HepG2 (cell line): ENCODE measurements around the gene POMGNT2. TPM values are rescaled to one million over a fixed set of nuclear protein-coding genes. Genes with fewer than 3 reads are reported as not detected.

ENCODE experiments used
- ATAC-seq: fragments of 200-7000 bp; cut with Tn5 transposase; 3 replicates; pipeline ENCODE4 v1.9.1; 2020; ENCODE audit warnings: mild to moderate bottlenecking, moderate library complexity
- BruUV-seq: library from RNA; stranded (reverse); fragments of 400-500 nt; replicated peaks from 2 replicates; lab custom pipeline; 2021; lab: Mats Ljungman, UMichigan
- CTCF ChIA-PET: fragments of 300-600 bp; formaldehyde crosslinking; extraction: SDS; loops from one replicate; lab custom pipeline; 2021; ENCODE audit warnings: low total read pairs, inconsistent platforms, low intra/inter-chr PET ratio; lab: Yijun Ruan, JAX
- POLR2A ChIA-PET: fragments of 350-600 bp; sonication (Branson Sonifier 250); formaldehyde crosslinking; loops from one replicate; lab custom pipeline; 2020; ENCODE audit warnings: antibody characterized with exemption, inconsistent platforms; lab: Yijun Ruan, JAX
- DNase-seq: peaks from one replicate; pipeline ENCODE4 v3.0.0-alpha.2; 2015; ENCODE audit warnings: low spot score
- FAIRE-seq: peaks from 3 replicates; lab custom pipeline; 2011; peaks lifted over from hg19 to GRCh38; lab: Jason Lieb, UNC
- H2AFZ ChIP-seq: one replicate; pipeline ENCODE4 v1.6.1; 2011; ENCODE audit warnings: low read length, inconsistent platforms
- H3K27ac ChIP-seq: fragments of 300-600 bp; 3 replicates; pipeline ENCODE4 v1.8.0; 2011; ENCODE audit warnings: mixed run types, mild to moderate bottlenecking, mixed read lengths, low read length, inconsistent platforms; ENCODE audit not compliant: insufficient read depth; ENCODE audit errors: extremely low read length
- H3K27me3 ChIP-seq, 2 experiments: fragments of 200-600 bp in 1 of 2; 2 replicates in 1 of 2; 3 replicates in 1 of 2; pipeline versions ENCODE4 v1.6.0 to v1.8.0; 2011; ENCODE audit warnings: low read length in 2 of 2, mild to moderate bottlenecking in 2 of 2, moderate library complexity in 2 of 2, inconsistent platforms in 1 of 2; ENCODE audit not compliant: insufficient read depth in 2 of 2, control insufficient read depth in 1 of 2
- H3K36me3 ChIP-seq, 2 experiments: fragments of 200-600 bp in 1 of 2; replicated peaks in 1 of 2; 2 replicates in 1 of 2; 3 replicates in 1 of 2; pipeline versions ENCODE4 v1.5.1 to v1.8.0; 2011; ENCODE audit warnings: low read length in 2 of 2, inconsistent platforms in 1 of 2; ENCODE audit not compliant: insufficient read depth in 2 of 2, control insufficient read depth in 1 of 2
- H3K4me1 ChIP-seq: 2 replicates; pipeline ENCODE4 v1.5.1; 2012; ENCODE audit warnings: low read length, inconsistent platforms; ENCODE audit not compliant: insufficient read depth
- H3K4me2 ChIP-seq: 2 replicates; pipeline ENCODE4 v1.6.0; 2011; ENCODE audit warnings: low read depth, low read length, inconsistent platforms
- H3K4me3 ChIP-seq, 3 experiments: fragments of 200-600 bp in 1 of 3; sonication (generic), shearing (Covaris generic) in 1 of 3; replicated peaks in 1 of 3; 2 replicates each; pipeline ENCODE4 v1.5.1; 2011 to 2016; ENCODE audit warnings: low read length in 3 of 3, inconsistent platforms in 2 of 3, low read depth in 2 of 3, mild to moderate bottlenecking in 2 of 3, control low read depth in 1 of 3, mixed read lengths in 1 of 3; ENCODE audit not compliant: insufficient read depth in 1 of 3
- H3K79me2 ChIP-seq: one replicate; pipeline ENCODE4 v1.6.1; 2011; ENCODE audit warnings: low read length, inconsistent platforms; ENCODE audit not compliant: insufficient read depth
- H3K9ac ChIP-seq: 2 replicates; pipeline ENCODE4 v1.6.0; 2011; ENCODE audit warnings: mild to moderate bottlenecking, low read depth, low read length, inconsistent platforms; ENCODE audit not compliant: insufficient read depth
- H3K9me3 ChIP-seq: 2 replicates; pipeline ENCODE4 v1.5.1; 2012; ENCODE audit warnings: mild to moderate bottlenecking, low read length
- H4K20me1 ChIP-seq: 2 replicates; pipeline ENCODE4 v1.6.0; 2011; ENCODE audit warnings: inconsistent platforms, mild to moderate bottlenecking, low read length, moderate library complexity; ENCODE audit not compliant: insufficient read depth
- HMGXB3 ChIP-seq: sonication (generic); formaldehyde crosslinking; IDR thresholded peaks from 2 replicates; pipeline ENCODE4 v1.4.0; 2020; ENCODE audit warnings: missing genetic modification reagents, borderline replicate concordance
- NFE2 ChIP-seq: sonication (generic); formaldehyde crosslinking; IDR thresholded peaks from 2 replicates; pipeline ENCODE4 v1.4.0; 2020; ENCODE audit warnings: missing genetic modification reagents
- RBM39 ChIP-seq: fragments of 200-400 bp; formaldehyde crosslinking; IDR thresholded peaks from one replicate; pipeline ENCODE4 v1.6.1; 2018; ENCODE audit warnings: antibody characterized with exemption, mild to moderate bottlenecking, low read depth, low read length; ENCODE audit not compliant: poor library complexity, severe bottlenecking
- THRA ChIP-seq: sonication (generic); formaldehyde crosslinking; IDR thresholded peaks from 2 replicates; pipeline ENCODE4 v1.4.0; 2020; ENCODE audit warnings: missing genetic modification reagents, borderline replicate concordance
- ZNF326 ChIP-seq: sonication (generic); formaldehyde crosslinking; IDR thresholded peaks from 2 replicates; pipeline ENCODE4 v1.4.0; 2020; ENCODE audit warnings: missing genetic modification reagents, borderline replicate concordance
- ZNF784 ChIP-seq: sonication (generic); formaldehyde crosslinking; IDR thresholded peaks from 2 replicates; pipeline ENCODE4 v1.5.1; 2020; ENCODE audit warnings: missing genetic modification reagents, mild to moderate bottlenecking, borderline replicate concordance
- WGBS: methylation state at CpG from one replicate; pipeline ENCODE4 v1.1.6; 2017; ENCODE audit warnings: low lambda C conversion rate; 5-methylcytosine and 5-hydroxymethylcytosine counted together
- in situ Hi-C: cut with HindIII; loops from 2 replicates; pipeline ENCODE4 v1.10.0; 2017; ENCODE audit warnings: low pct_unique_long_range_greater_than_20kb; ENCODE audit not compliant: extremely low pct_ligation_motif_present
- intact Hi-C: fragments of 100-400 bp; cut with micrococcal nuclease; formaldehyde crosslinking; loops from one replicate; pipeline ENCODE4 v1.10.0; 2022; ENCODE audit not compliant: unreplicated experiment
- polyA plus RNA-seq, 8 experiments: library from polyadenylated mRNA; depleted of rRNA in 3 of 8; stranded (reverse) in 7 of 8; unstranded in 1 of 8; fragments of >200 nt; fragmentation: Illumina TruSeq in 4 of 8; extraction: Trizol in 4 of 8; gene quantifications; 2 replicates each; pipeline versions ENCODE4 v1.2.1 to v1.2.3, GENCODE V29; 2011 to 2016; ENCODE audit warnings: low read depth in 4 of 8, missing spikeins in 1 of 8, mixed read lengths in 1 of 8; ENCODE audit not compliant: insufficient read depth in 1 of 8
- total RNA-seq, 5 experiments: library from RNA; depleted of rRNA; stranded (reverse); fragments of >200 nt; fragmentation: Illumina TruSeq; extraction: Trizol; gene quantifications; 2 replicates each; pipeline ENCODE4 v1.2.3, GENCODE V29; 2016; ENCODE audit warnings: low read depth in 1 of 5

The POMGNT2 gene
- total and polyA plus RNA-seq, 2 of the 13 experiments (the other 11 are each of a cell fraction or from before 2014, with no cell fraction given): 10.5 to 12.4 TPM

GRCh38 chr3:43055393-43055792 lies 50.5 kb downstream of the POMGNT2 start:
- 18% methylated on average over 5 of the region's 7 CpGs for WGBS
- FAIRE-seq (no peak), DNase-seq (no peak), ATAC-seq (no peak)
- Histone ChIP-seq H4K20me1 (no peaks in the 10 kb centered on the region), H3K79me2 (no peaks in the 10 kb centered on the region), H3K4me2 (no peak overlapping the region), H3K36me3 (no peaks in the 10 kb centered on the region), H3K4me1 (no peaks in the 10 kb centered on the region), H3K9me3 (0 out of 2 replicates have a peak, but pooled peaks cover 2% of the 10 kb centered on the region), H2AFZ (no peak overlapping the region), H3K27ac (no peak overlapping the region), H3K27me3 (peaks cover 0 to 18% of the 10 kb centered on the region in 2 experiments; a peak in 3 of 5 replicates), H3K4me3 (no peak overlapping the region), H3K9ac (no peak overlapping the region)
- TF ChIP-seq ZNF326 (no peak), ZNF784 (no peak), NFE2 (CRISPR knock-in tag) (no peak), RBM39 (no peak), THRA (no peak), HMGXB3 (no peak)
- POLR2A ChIA-PET: no interaction called here
- CTCF ChIA-PET: no interaction called here
- in situ Hi-C loops (no loop called here), intact Hi-C loops (no loop called here)
- no TSS peak for BruUV-seq
